ENCODE results near the gene IL1A.

Gene IL1A

GRCh38 chr2:112730216-112730615 lies 54.1 kb downstream of the IL1A start:
- DNase-seq, result no peak
- H3K36me3 ChIP-seq, result no peaks in the 10 kb centered on the region
- TF ChIP-seq CTCF (IDR thresholded peaks at IDR 0.05; ENCODE audit: low read depth, low read length), result no peak

GRCh38 chr2:112728378-112729175 lies 55.7 kb downstream of the IL1A start:
- no peaks in the 10 kb centered on the region for H3K27me3 ChIP-seq
- H3K4me3 ChIP-seq (ENCODE audit: low read depth, low read length), result no peak overlapping the region
- H3K36me3 ChIP-seq, result no peaks in the 10 kb centered on the region
- no peak for DNase-seq
- no peaks in the 10 kb centered on the region for H3K9me3 ChIP-seq
- no peaks in the 10 kb centered on the region for H3K4me1 ChIP-seq
- no peak for TF ChIP-seq CTCF (IDR thresholded peaks at IDR 0.05; ENCODE audit: low read depth, low read length)

More at GRCh38 chr2:112730216-112730615, 54.1 kb downstream of the IL1A start:
- Histone ChIP-seq H3K4me1 (no peaks in the 10 kb centered on the region), H3K4me3 (ENCODE audit: low read depth, low read length) (no peak overlapping the region), H3K9me3 (no peaks in the 10 kb centered on the region), H3K27me3 (no peaks in the 10 kb centered on the region)

- H3K27me3 ChIP-seq, result no peaks in the 10 kb centered on the region
- H3K36me3 ChIP-seq, result no peaks in the 10 kb centered on the region
- no peak overlapping the region for H3K4me3 ChIP-seq (ENCODE audit: low read depth, low read length)
- H3K4me1 ChIP-seq, result no peaks in the 10 kb centered on the region
- no peaks in the 10 kb centered on the region for H3K9me3 ChIP-seq
- no peak for TF ChIP-seq CTCF (IDR thresholded peaks at IDR 0.05; ENCODE audit: low read depth, low read length)
- DNase-seq, result no peak
Measured at GRCh38 chr2:112728029-112728362, 56.3 kb downstream of the IL1A start.

- no peak overlapping the region for H3K4me3 ChIP-seq (ENCODE audit: low read depth, low read length)
- no peaks in the 10 kb centered on the region for H3K4me1 ChIP-seq
- no peaks in the 10 kb centered on the region for H3K9me3 ChIP-seq
- DNase-seq, result no peak
- H3K27me3 ChIP-seq, result no peaks in the 10 kb centered on the region
- TF ChIP-seq CTCF (IDR thresholded peaks at IDR 0.05; ENCODE audit: low read depth, low read length), result no peak
- H3K36me3 ChIP-seq, result no peaks in the 10 kb centered on the region
Measured at GRCh38 chr2:112727276-112728028, 56.8 kb downstream of the IL1A start.

GRCh38 chr2:112726487-112727190 lies 57.7 kb downstream of the IL1A start:
- H3K4me1 ChIP-seq, result no peaks in the 10 kb centered on the region

More at GRCh38 chr2:112726487-112727190, 57.7 kb downstream of the IL1A start:
- peak; percentile 81 for DNase-seq
- H3K9me3 ChIP-seq, result no peaks in the 10 kb centered on the region
- no peaks in the 10 kb centered on the region for H3K36me3 ChIP-seq
- peak; percentile 80 for TF ChIP-seq CTCF (IDR thresholded peaks at IDR 0.05; ENCODE audit: low read depth, low read length)
- H3K27me3 ChIP-seq, result no peaks in the 10 kb centered on the region
- no peak overlapping the region for H3K4me3 ChIP-seq (ENCODE audit: low read depth, low read length)

All from BE2C (cell line).